H1 (cell line): ENCODE data around the gene UGT1A3. TPM values are rescaled to one million over a fixed set of nuclear protein-coding genes. Genes with fewer than 3 reads are reported as not detected.

Source experiments
- CTCF ChIA-PET: fragments of 300-600 bp; sonication (Branson Sonifier 250); formaldehyde crosslinking; loops from one replicate; lab custom pipeline; 2021; ENCODE audit not compliant: partially characterized antibody; lab: Charles Lee
- POLR2A ChIA-PET: fragments of 300-600 bp; sonication (Branson Sonifier 250); formaldehyde crosslinking; loops from one replicate; lab custom pipeline; 2021; ENCODE audit warnings: inconsistent platforms; ENCODE audit not compliant: partially characterized antibody; lab: Charles Lee
- DNase-seq, 2 experiments: peaks; one replicate each; pipeline versions ENCODE4 v3.0.0 to v3.0.0-alpha.2; 2010 to 2022; ENCODE audit warnings: low spot score in 2 of 2, low read depth in 1 of 2, mixed read lengths in 1 of 2
- FAIRE-seq: peaks from 2 replicates; lab custom pipeline; 2011; peaks lifted over from hg19 to GRCh38; lab: Jason Lieb, UNC
- H2AFZ ChIP-seq: 2 replicates; pipeline ENCODE4 v1.8.1; 2012; ENCODE audit warnings: low read length, inconsistent platforms
- H2AK5ac ChIP-seq: 2 replicates; pipeline ENCODE4 v1.6.1; 2013; ENCODE audit warnings: low read depth, low read length
- H2BK120ac ChIP-seq: replicated peaks from 2 replicates; pipeline ENCODE3; 2013; ENCODE audit warnings: low read depth, low read length, inconsistent platforms
- H2BK12ac ChIP-seq: 2 replicates; pipeline ENCODE4 v1.6.1; 2013; ENCODE audit warnings: low read depth, low read length
- H2BK15ac ChIP-seq: 2 replicates; pipeline ENCODE4 v1.6.1; 2013; ENCODE audit warnings: low read length
- H2BK20ac ChIP-seq: 2 replicates; pipeline ENCODE4 v1.6.1; 2013; ENCODE audit warnings: low read length
- H2BK5ac ChIP-seq: 2 replicates; pipeline ENCODE4 v1.6.1; 2013; ENCODE audit warnings: low read depth, low read length
- H3K14ac ChIP-seq: 2 replicates; pipeline ENCODE4 v1.6.1; 2013; ENCODE audit warnings: inconsistent platforms; ENCODE audit not compliant: insufficient read length
- H3K18ac ChIP-seq: 2 replicates; pipeline ENCODE4 v1.6.1; 2013; ENCODE audit warnings: low read length; ENCODE audit errors: extremely low read depth
- H3K23ac ChIP-seq: 2 replicates; pipeline ENCODE4 v1.6.1; 2013; ENCODE audit warnings: inconsistent platforms; ENCODE audit not compliant: insufficient read length
- H3K23me2 ChIP-seq: 2 replicates; pipeline ENCODE4 v1.6.1; 2013; ENCODE audit warnings: low read depth, low read length
- H3K27ac ChIP-seq: 2 replicates; pipeline ENCODE4 v1.6.1; 2011; ENCODE audit warnings: low read depth, low read length, inconsistent platforms
- H3K27me3 ChIP-seq, 4 experiments: replicated peaks in 1 of 4; 1 replicate in 1 of 4; 2 replicates in 3 of 4; pipeline versions ENCODE4 v1.6.1 to v1.8.1; 2011 to 2013; ENCODE audit warnings: low read length in 3 of 4, mild to moderate bottlenecking in 3 of 4, inconsistent platforms in 2 of 4, mixed read lengths in 2 of 4, moderate library complexity in 1 of 4; ENCODE audit not compliant: control insufficient read depth in 3 of 4, insufficient read depth in 3 of 4; ENCODE audit errors: extremely low read depth in 1 of 4
- H3K36me3 ChIP-seq, 4 experiments: 2 replicates each; pipeline versions ENCODE4 v1.6.1 to v1.8.1; 2011 to 2013; ENCODE audit warnings: mild to moderate bottlenecking in 4 of 4, low read length in 3 of 4, moderate library complexity in 2 of 4, control low read depth in 1 of 4, inconsistent platforms in 1 of 4; ENCODE audit not compliant: insufficient read depth in 4 of 4, control insufficient read depth in 2 of 4
- H3K4ac ChIP-seq: replicated peaks from 2 replicates; pipeline ENCODE3; 2013; ENCODE audit warnings: low read length, low read depth, mixed read lengths, inconsistent platforms; ENCODE audit not compliant: insufficient read length
- H3K4me1 ChIP-seq, 4 experiments: replicated peaks in 1 of 4; 1 replicate in 1 of 4; 2 replicates in 3 of 4; pipeline versions ENCODE4 v1.6.1 to v1.8.1; 2011 to 2013; ENCODE audit warnings: low read length in 3 of 4, inconsistent platforms in 2 of 4, mixed read lengths in 1 of 4; ENCODE audit not compliant: insufficient read depth in 4 of 4, control insufficient read depth in 3 of 4
- H3K4me2 ChIP-seq, 2 experiments: 2 replicates each; pipeline versions ENCODE4 v1.6.1 to v1.8.1; 2011 to 2013; ENCODE audit warnings: low read depth in 2 of 2, low read length in 2 of 2, control low read depth in 1 of 2, inconsistent platforms in 1 of 2, mild to moderate bottlenecking in 1 of 2; ENCODE audit not compliant: insufficient read depth in 1 of 2
- H3K4me3 ChIP-seq, 4 experiments: fragments of 200-600, 300-600 bp in 1 of 4; sonication (generic), shearing (Covaris generic), sonication (Bioruptor Twin) in 1 of 4; 2 replicates each; pipeline versions ENCODE4 v1.5.1 to v1.8.1; 2011 to 2016; ENCODE audit warnings: low read length in 4 of 4, low read depth in 3 of 4, control low read depth in 2 of 4, inconsistent platforms in 2 of 4, mild to moderate bottlenecking in 2 of 4, mixed read lengths in 1 of 4, moderate library complexity in 1 of 4; ENCODE audit not compliant: insufficient read depth in 2 of 4; ENCODE audit errors: extremely low read depth in 1 of 4
- H3K56ac ChIP-seq: replicated peaks from 2 replicates; pipeline ENCODE3; 2013; ENCODE audit warnings: low read depth, mild to moderate bottlenecking, mixed read lengths, low read length, inconsistent platforms; ENCODE audit not compliant: insufficient read length
- H3K79me1 ChIP-seq: 2 replicates; pipeline ENCODE4 v1.6.1; 2013; ENCODE audit warnings: low read depth, low read length, control low read depth
- H3K79me2 ChIP-seq, 2 experiments: 2 replicates each; pipeline versions ENCODE4 v1.6.1 to v1.8.1; 2012 to 2013; ENCODE audit warnings: low read length in 2 of 2, mild to moderate bottlenecking in 2 of 2, inconsistent platforms in 1 of 2; ENCODE audit not compliant: insufficient read depth in 2 of 2, control insufficient read depth in 1 of 2
- H3K9ac ChIP-seq, 4 experiments: replicated peaks in 1 of 4; 1 replicate in 1 of 4; 2 replicates in 3 of 4; pipeline versions ENCODE4 v1.6.1 to v1.8.1; 2011 to 2013; ENCODE audit warnings: low read depth in 3 of 4, low read length in 3 of 4, control low read depth in 2 of 4, mild to moderate bottlenecking in 2 of 4, moderate library complexity in 2 of 4, inconsistent platforms in 1 of 4; ENCODE audit errors: extremely low read depth in 1 of 4
- H3K9me3 ChIP-seq, 2 experiments: 2 replicates each; pipeline versions ENCODE4 v1.6.1 to v1.8.1; 2012 to 2013; ENCODE audit warnings: mild to moderate bottlenecking in 2 of 2, moderate library complexity in 2 of 2, control low read depth in 1 of 2, inconsistent platforms in 1 of 2, low read depth in 1 of 2, low read length in 1 of 2, mixed read lengths in 1 of 2; ENCODE audit not compliant: insufficient read depth in 2 of 2
- H4K20me1 ChIP-seq, 2 experiments: replicated peaks in 1 of 2; 2 replicates each; pipeline versions ENCODE3 to v1.8.1; 2011 to 2013; ENCODE audit warnings: inconsistent platforms in 2 of 2, low read length in 2 of 2, mild to moderate bottlenecking in 1 of 2; ENCODE audit not compliant: insufficient read depth in 2 of 2, control insufficient read depth in 1 of 2
- H4K5ac ChIP-seq: 2 replicates; pipeline ENCODE4 v1.6.1; 2013; ENCODE audit warnings: low read length, low read depth, mixed read lengths, inconsistent platforms; ENCODE audit not compliant: insufficient read length
- H4K8ac ChIP-seq: 2 replicates; pipeline ENCODE4 v1.8.0; 2013; ENCODE audit warnings: mild to moderate bottlenecking, moderate library complexity, low read length, inconsistent platforms; ENCODE audit not compliant: insufficient read depth; ENCODE audit errors: extremely low read depth
- H4K91ac ChIP-seq: replicated peaks from 2 replicates; pipeline ENCODE3; 2013; ENCODE audit warnings: low read length, mixed read lengths, inconsistent platforms; ENCODE audit not compliant: insufficient read length
- BRCA1 ChIP-seq: IDR thresholded peaks from 2 replicates; pipeline ENCODE4 v1.6.1; 2012; ENCODE audit warnings: low read depth, low read length, improper control_type of control experiment
- WGBS, 2 experiments: shearing (Covaris generic) in 1 of 2; methylation state at CpG; one replicate each; pipeline versions ENCODE4 v1.1.6 to v1.1.7; 2013 to 2015; ENCODE audit warnings: low lambda C conversion rate in 2 of 2, mixed read lengths in 2 of 2, inconsistent platforms in 1 of 2, low coverage in 1 of 2, missing lambda C conversion rate in 1 of 2; ENCODE audit not compliant: insufficient replicate concordance in 2 of 2, insufficient coverage in 1 of 2, insufficient read length in 1 of 2; ENCODE audit errors: extremely low coverage in 1 of 2, missing lambda C conversion rate in 1 of 2; 5-methylcytosine and 5-hydroxymethylcytosine counted together
- polyA plus RNA-seq, 7 experiments: library from polyadenylated mRNA; depleted of rRNA in 3 of 7; stranded (reverse) in 5 of 7; unstranded in 2 of 7; fragments of >200 nt in 5 of 7; fragments of 200-250 nt in 2 of 7; gene quantifications; 1 replicate in 5 of 7; 2 replicates in 1 of 7; 4 replicates in 1 of 7; pipeline versions ENCODE4 v1.2.1 to v1.2.3, GENCODE V29; 2011 to 2013; ENCODE audit warnings: missing spikeins in 2 of 7, mixed read lengths in 2 of 7
- total RNA-seq: library from RNA; stranded (reverse); fragmentation: NEBNext Ultra II Directional; extraction: Animal tissue kit (Norgen Biotek cat#: 25700); gene quantifications from 2 replicates; pipeline ENCODE4 v1.2.1, GENCODE V29; 2021

The UGT1A3 gene
- total and polyA plus RNA-seq, 2 of the 8 experiments (the other 6 are each of a cell fraction or from before 2014, with no cell fraction given) = not detected

- POLR2A ChIA-PET = no interaction called here
- FAIRE-seq = no peak
These were observed 72.7 kb downstream of the UGT1A3 start for GRCh38 chr2:233801357-233802131.

More at GRCh38 chr2:233801357-233802131, 72.7 kb downstream of the UGT1A3 start:
- no peak overlapping the region for H3K18ac ChIP-seq
- H4K5ac ChIP-seq = no peak overlapping the region
- H3K14ac ChIP-seq = no peak overlapping the region
- no peak overlapping the region for H2BK5ac ChIP-seq
- no peaks in the 10 kb centered on the region for H3K79me2 ChIP-seq
- no peak overlapping the region for H3K4ac ChIP-seq
- no peaks in the 10 kb centered on the region for H3K23me2 ChIP-seq
- no peak overlapping the region for H3K56ac ChIP-seq
- CTCF ChIA-PET = interaction anchor here (1.0 kb wide), 1 partner anchor 16 kb away, joined by 3 read pairs; no protein-coding TSS in a partner anchor
- H3K4me3 ChIP-seq = no peak overlapping the region
- H2BK20ac ChIP-seq = no peak overlapping the region
- TF ChIP-seq BRCA1 = no peak
- H3K9me3 ChIP-seq = peaks cover 0 to 4% of the 10 kb centered on the region in 2 experiments; a peak in 3 of 4 replicates
- H4K8ac ChIP-seq = no peak overlapping the region
- DNase-seq = peak in 1 of 2 experiments; percentile 13
- no peak overlapping the region for H2AK5ac ChIP-seq
- H2AFZ ChIP-seq = no peak overlapping the region
- no peak overlapping the region for H2BK15ac ChIP-seq
- no peak overlapping the region for H3K9ac ChIP-seq
- H4K20me1 ChIP-seq = no peaks in the 10 kb centered on the region
- H4K91ac ChIP-seq = no peak overlapping the region
- no peak overlapping the region for H3K4me2 ChIP-seq
- H3K79me1 ChIP-seq = no peaks in the 10 kb centered on the region
- H3K27me3 ChIP-seq = no peaks in the 10 kb centered on the region
- no peak overlapping the region for H3K23ac ChIP-seq
- no peaks in the 10 kb centered on the region for H3K36me3 ChIP-seq
- 81% methylated on average over 9 of the region's 9 CpGs; no CpG with 5 or more reads in 1 of the 2 experiments for WGBS, 2 experiments
- no peak overlapping the region for H3K27ac ChIP-seq
- H2BK120ac ChIP-seq = no peak overlapping the region
- H3K4me1 ChIP-seq = no peaks in the 10 kb centered on the region
- H2BK12ac ChIP-seq = no peak overlapping the region
